Right lobe of liver (tissue), 6 donors: ENCODE data around the gene CHMP4B. TPM values are rescaled to one million over a fixed set of nuclear protein-coding genes. Genes with fewer than 3 reads are reported as not detected.

ENCODE experiments used
- ATAC-seq, 4 donors: fragments of 200-7000 bp; cut with Tn5 transposase; one replicate each; pipeline ENCODE4 v1.9.1; 2020; ENCODE audit warnings: mild to moderate bottlenecking in 4 of 4, moderate library complexity in 4 of 4
- DNase-seq, 3 donors: peaks; one replicate each; pipeline ENCODE4 v3.0.0-alpha.2; 2020
- H3K27ac ChIP-seq, 3 donors: fragments of 200-600 bp; one replicate each; pipeline ENCODE4 v1.8.0; 2022
- H3K27me3 ChIP-seq, 2 donors: fragments of 200-600 bp; one replicate each; pipeline ENCODE4 v1.8.0; 2022
- H3K36me3 ChIP-seq, 4 donors: fragments of 200-600 bp; sonication (generic) in 1 of 4; one replicate each; pipeline versions ENCODE4 v1.5.1 to v1.8.0; 2017 to 2022; ENCODE audit warnings: control low read depth in 1 of 4
- H3K4me1 ChIP-seq, 4 donors: fragments of 200-600 bp; sonication (generic) in 1 of 4; one replicate each; pipeline versions ENCODE4 v1.5.1 to v1.8.0; 2017 to 2022; ENCODE audit warnings: control low read depth in 1 of 4
- H3K4me3 ChIP-seq, 3 donors: fragments of 200-600 bp; one replicate each; pipeline ENCODE4 v1.8.0; 2022
- H3K9me3 ChIP-seq, 4 donors: fragments of 200-600 bp; sonication (generic) in 1 of 4; one replicate each; pipeline versions ENCODE4 v1.5.1 to v1.8.0; 2017 to 2022; ENCODE audit warnings: control low read depth in 1 of 4
- CTCF ChIP-seq, 4 donors: fragments of 200-600 bp in 3 of 4; fragments of 450-650 bp in 1 of 4; IDR thresholded peaks; one replicate each; pipeline versions ENCODE4 v1.5.1 to v1.8.0; 2016 to 2022; ENCODE audit warnings: antibody characterized with exemption in 4 of 4, mild to moderate bottlenecking in 2 of 4
- POLR2A ChIP-seq: fragments of 450-650 bp; IDR thresholded peaks from one replicate; pipeline ENCODE4 v1.6.1; 2017; ENCODE audit warnings: antibody characterized with exemption, mild to moderate bottlenecking
- WGBS: methylation state at CpG from one replicate; pipeline ENCODE4 v1.1.6; 2018; ENCODE audit warnings: low coverage, low lambda C conversion rate; ENCODE audit not compliant: insufficient coverage; ENCODE audit errors: missing lambda C conversion rate; 5-methylcytosine and 5-hydroxymethylcytosine counted together
- intact Hi-C, 2 donors: fragments of 100-400 bp; cut with DNase I; formaldehyde crosslinking; loops; one replicate each; pipeline versions ENCODE4 v1.11.2 to v1.14.1; 2022
- total RNA-seq, 6 experiments: library from RNA; depleted of rRNA in 2 of 6; stranded (reverse); fragments of >200 nt in 2 of 6; fragmentation: NEBNext Ultra II Directional in 3 of 6; extraction: Animal tissue kit (Norgen Biotek cat#: 25700) in 3 of 6; gene quantifications; one replicate each; pipeline versions ENCODE4 v1.1.0 to v1.2.4, GENCODE V29; 2016 to 2023
- donor health status: DM: no; HTN: yes; CAD: no.
- donor health status: DM: no; HTN: no; CAD: no.
- donor health status: DM: no; HTN: no; CAD: no.
- donor health status: DM: no; HTN: yes; CAD: no.
- donor health status: DM: no; HTN: yes; CAD: no.

The CHMP4B gene
- total RNA-seq, 6 experiments from 2014 or later = 21.0 to 40.8 (median 28.3) TPM

- Histone ChIP-seq H3K27ac (no peak overlapping the region), H3K27me3 (no peaks in the 10 kb centered on the region), H3K36me3 (no peaks in the 10 kb centered on the region), H3K9me3 (no peaks in the 10 kb centered on the region), H3K4me1 (no peaks in the 10 kb centered on the region), H3K4me3 (no peak overlapping the region)
- no peak for ATAC-seq
- WGBS = 81% methylated on average over 2 of the region's 2 CpGs
- intact Hi-C loops = no loop called here
- TF ChIP-seq CTCF (IDR thresholded peaks at IDR 0.05) (no peak), POLR2A (no peak)
- DNase-seq = no peak
Observed at GRCh38 chr20:33878583-33878982, 67.4 kb downstream of the CHMP4B start.

GRCh38 chr20:33880396-33880795, 69.2 kb downstream of the CHMP4B start:
- WGBS = 75% methylated on average over 4 of the region's 4 CpGs
- ATAC-seq (no peak), DNase-seq (no peak)
- H3K27me3 ChIP-seq = no peaks in the 10 kb centered on the region
- H3K4me3 ChIP-seq = no peak overlapping the region
- intact Hi-C loops = no loop called here
- no peak overlapping the region for H3K27ac ChIP-seq
- H3K4me1 ChIP-seq = no peaks in the 10 kb centered on the region
- TF ChIP-seq POLR2A (no peak), CTCF (IDR thresholded peaks at IDR 0.05) (no peak)
- no peaks in the 10 kb centered on the region for H3K9me3 ChIP-seq
- no peaks in the 10 kb centered on the region for H3K36me3 ChIP-seq

GRCh38 chr20:33881989-33882388, 70.8 kb downstream of the CHMP4B start:
- H3K27ac ChIP-seq = no peak overlapping the region
- intact Hi-C loops = no loop called here
- H3K27me3 ChIP-seq = no peaks in the 10 kb centered on the region
- no peaks in the 10 kb centered on the region for H3K9me3 ChIP-seq
- no peaks in the 10 kb centered on the region for H3K4me1 ChIP-seq
- H3K4me3 ChIP-seq = no peak overlapping the region
- ATAC-seq (no peak), DNase-seq (no peak)
- no peaks in the 10 kb centered on the region for H3K36me3 ChIP-seq
- TF ChIP-seq POLR2A (no peak), CTCF (IDR thresholded peaks at IDR 0.05) (no peak)
- WGBS = 64% methylated on average over 2 of the region's 6 CpGs

- H3K27me3 ChIP-seq = no peaks in the 10 kb centered on the region
- DNase-seq (no peak), ATAC-seq (no peak)
- H3K4me1 ChIP-seq = no peaks in the 10 kb centered on the region
- TF ChIP-seq CTCF (IDR thresholded peaks at IDR 0.05) (no peak), POLR2A (no peak)
- H3K9me3 ChIP-seq = no peaks in the 10 kb centered on the region
- H3K36me3 ChIP-seq = no peaks in the 10 kb centered on the region
- H3K4me3 ChIP-seq = no peak overlapping the region
- H3K27ac ChIP-seq = no peak overlapping the region
- intact Hi-C loops = no loop called here
- 81% methylated on average over 8 of the region's 10 CpGs for WGBS
Observed at GRCh38 chr20:33882481-33882880, 71.3 kb downstream of the CHMP4B start.

GRCh38 chr20:33883164-33883563, 72.0 kb downstream of the CHMP4B start:
- no peaks in the 10 kb centered on the region for H3K36me3 ChIP-seq
- H3K4me1 ChIP-seq = no peaks in the 10 kb centered on the region
- H3K27ac ChIP-seq = no peak overlapping the region
- no peaks in the 10 kb centered on the region for H3K27me3 ChIP-seq
- intact Hi-C loops = no loop called here
- ATAC-seq = no peak
- 70% methylated on average over 5 of the region's 6 CpGs for WGBS
- no peaks in the 10 kb centered on the region for H3K9me3 ChIP-seq
- H3K4me3 ChIP-seq = no peak overlapping the region
- no peak for DNase-seq
- TF ChIP-seq CTCF (IDR thresholded peaks at IDR 0.05) (no peak), POLR2A (no peak)
